Measurements from ENCODE around the gene KLF16. TPM values are rescaled to one million over a fixed set of nuclear protein-coding genes. Genes with fewer than 3 reads are reported as not detected.

Gene KLF16
- total RNA-seq, 1 experiment from 2014 or later, result 64.0 TPM

GRCh38 chr19:1812426-1813191, 50.8 kb downstream of the KLF16 start (continued):
- TF ChIP-seq ZNF263 (CRISPR knock-in tag; IDR thresholded peaks at IDR 0.05; ENCODE audit: low read depth), result no peak
- no peak for TF ChIP-seq NR1H2 (CRISPR knock-in tag; IDR thresholded peaks at IDR 0.05)
- TF ChIP-seq ZNF512 (CRISPR knock-in tag; IDR thresholded peaks at IDR 0.05; ENCODE audit: borderline replicate concordance), result no peak
- no peak for TF ChIP-seq ZMAT4 (CRISPR knock-in tag; IDR thresholded peaks at IDR 0.05)
- peak; percentile 36; the same call in 1 of the 2 replicates for TF ChIP-seq PRDM15 (CRISPR knock-in tag; IDR thresholded peaks at IDR 0.05)

- H3K9me3 Mint-ChIP-seq, result no peaks in the 10 kb centered on the region
- H3K4me1 Mint-ChIP-seq, result peaks cover 5% of the 10 kb centered on the region; the same call in 1 of the 2 replicates
- H3K27me3 Mint-ChIP-seq (ENCODE audit: low read depth), result peaks cover 4% of the 10 kb centered on the region
- ChIA-PET POLR2A (no interaction called here), CTCF (interaction anchor here (0.6 to 4.0 kb wide), 7 partner anchors 14 to 206 kb away, joined by 3 to 20 read pairs (median 4); no protein-coding TSS in a partner anchor)
- ATAC-seq (peak; percentile 4), DNase-seq (ENCODE audit: low spot score) (no peak)
- H3K27ac Mint-ChIP-seq, result peak within 1 kb of the TSS; percentile 95
- H3K36me3 Mint-ChIP-seq, result no peaks in the 10 kb centered on the region
- H3K4me3 Mint-ChIP-seq, result peak within 1 kb of the TSS; percentile 87
- no peak for TF ChIP-seq GABPB1 (CRISPR knock-in tag; IDR thresholded peaks at IDR 0.05)
- TF ChIP-seq ZNF138 (CRISPR knock-in tag; conservative IDR thresholded peaks at IDR 0.05), result no peak
- TF ChIP-seq FOXP4 (CRISPR knock-in tag; IDR thresholded peaks at IDR 0.05), result no peak
- TF ChIP-seq MAX (CRISPR knock-in tag; IDR thresholded peaks at IDR 0.05), result no peak
- no peak for TF ChIP-seq FOXJ3 (CRISPR knock-in tag; IDR thresholded peaks at IDR 0.05; ENCODE audit: borderline replicate concordance)
- no peak for TF ChIP-seq GTF2I (CRISPR knock-in tag; conservative IDR thresholded peaks at IDR 0.05)
- TF ChIP-seq ZNF671 (CRISPR knock-in tag; IDR thresholded peaks at IDR 0.05), result no peak
- no peak for TF ChIP-seq JUN (CRISPR knock-in tag; IDR thresholded peaks at IDR 0.05)
- no peak for TF ChIP-seq ARID4B (CRISPR knock-in tag; IDR thresholded peaks at IDR 0.05; ENCODE audit: borderline replicate concordance)
- no peak for TF ChIP-seq ESRRA (CRISPR knock-in tag; IDR thresholded peaks at IDR 0.05; ENCODE audit: borderline replicate concordance)
- no peak for TF ChIP-seq SMAD4 (CRISPR knock-in tag; IDR thresholded peaks at IDR 0.05)
- no peak for TF ChIP-seq ZNF423 (CRISPR knock-in tag; IDR thresholded peaks at IDR 0.05)
- no peak for TF ChIP-seq ZSCAN18 (CRISPR knock-in tag; IDR thresholded peaks at IDR 0.05)
These were observed 51.4 kb downstream of the KLF16 start, which contains the start of gene ATP8B3 for GRCh38 chr19:1811942-1812425. TSS of gene ATP8B3 (minus strand) at chr19:1812276. CDS start at chr19:1811736, 540 bp downstream.

Measured in WTC11 (cell line).